ENCODE results near the gene GOLGA6L2. TPM values are rescaled to one million over a fixed set of nuclear protein-coding genes. Genes with fewer than 3 reads are reported as not detected.
A peak's percentile ranks its signal among the peaks of the same experiment; 100 is the strongest.

Gene GOLGA6L2
- total RNA-seq, 2 experiments from 2014 or later: not detected

DNA sequence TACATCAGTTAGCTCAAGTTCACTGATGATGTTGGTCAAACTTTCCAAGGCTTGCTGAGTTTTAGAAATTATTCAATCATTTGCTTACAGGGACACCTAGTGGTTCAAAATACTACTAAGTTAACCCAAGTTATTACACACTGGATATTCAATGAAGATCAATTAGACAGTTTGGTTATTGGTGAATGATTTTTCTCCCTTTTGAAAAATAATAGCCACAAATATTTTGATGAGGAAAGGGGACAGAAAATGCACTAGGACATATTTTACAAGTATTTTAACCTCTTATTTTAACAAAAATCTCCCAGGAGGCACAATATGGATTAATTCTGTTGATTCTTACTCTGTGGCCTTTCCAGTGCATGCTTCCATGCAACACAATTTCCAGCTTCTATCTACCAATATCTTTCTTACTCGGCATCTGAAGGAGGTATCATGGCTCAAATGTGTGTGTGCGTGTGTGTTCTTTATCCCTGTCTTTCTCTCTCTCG, 20.1 kb upstream of the GOLGA6L2 start:
- no peaks in the 10 kb centered on the region for H3K4me1 ChIP-seq (ENCODE audit: insufficient read depth, low read length, poor library complexity, severe bottlenecking)
- no peak for TF ChIP-seq EZH2phosphoT487 (IDR thresholded peaks at IDR 0.05; ENCODE audit: borderline replicate concordance, low read depth, low read length)
- TF ChIP-seq, protein P1, sequence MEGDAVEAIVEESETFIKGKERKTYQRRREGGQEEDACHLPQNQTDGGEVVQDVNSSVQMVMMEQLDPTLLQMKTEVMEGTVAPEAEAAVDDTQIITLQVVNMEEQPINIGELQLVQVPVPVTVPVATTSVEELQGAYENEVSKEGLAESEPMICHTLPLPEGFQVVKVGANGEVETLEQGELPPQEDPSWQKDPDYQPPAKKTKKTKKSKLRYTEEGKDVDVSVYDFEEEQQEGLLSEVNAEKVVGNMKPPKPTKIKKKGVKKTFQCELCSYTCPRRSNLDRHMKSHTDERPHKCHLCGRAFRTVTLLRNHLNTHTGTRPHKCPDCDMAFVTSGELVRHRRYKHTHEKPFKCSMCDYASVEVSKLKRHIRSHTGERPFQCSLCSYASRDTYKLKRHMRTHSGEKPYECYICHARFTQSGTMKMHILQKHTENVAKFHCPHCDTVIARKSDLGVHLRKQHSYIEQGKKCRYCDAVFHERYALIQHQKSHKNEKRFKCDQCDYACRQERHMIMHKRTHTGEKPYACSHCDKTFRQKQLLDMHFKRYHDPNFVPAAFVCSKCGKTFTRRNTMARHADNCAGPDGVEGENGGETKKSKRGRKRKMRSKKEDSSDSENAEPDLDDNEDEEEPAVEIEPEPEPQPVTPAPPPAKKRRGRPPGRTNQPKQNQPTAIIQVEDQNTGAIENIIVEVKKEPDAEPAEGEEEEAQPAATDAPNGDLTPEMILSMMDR (conservative IDR thresholded peaks at IDR 0.05; ENCODE audit: low read length): peak; percentile 71
- no peak overlapping the region for H3K4me3 ChIP-seq (ENCODE audit: low read depth, low read length, poor library complexity, severe bottlenecking)
- H3K79me2 ChIP-seq (ENCODE audit: insufficient read depth, low read depth, low read length): no peaks in the 10 kb centered on the region
- H2AFZ ChIP-seq (ENCODE audit: low read length): no peak overlapping the region
- CTCF ChIA-PET (ENCODE audit: unreplicated experiment): no interaction called here
- BruUV-seq (replicated peaks): no TSS peak
- H3K4me2 ChIP-seq (ENCODE audit: low read length): no peak overlapping the region
- H3K36me3 ChIP-seq (ENCODE audit: insufficient read depth, low read length): no peaks in the 10 kb centered on the region
- intact Hi-C loops (cut with micrococcal nuclease; ENCODE audit: unreplicated experiment): no loop called here
- DNase-seq (ENCODE audit: low spot score): peak; percentile 14
- H4K20me1 ChIP-seq (ENCODE audit: insufficient read depth, low read length): no peaks in the 10 kb centered on the region
- H3K27ac ChIP-seq (ENCODE audit: low read depth, low read length, poor library complexity, severe bottlenecking): no peak overlapping the region
- no peaks in the 10 kb centered on the region for H3K9me2 ChIP-seq (ENCODE audit: insufficient read depth, low read length)
- POLR2A ChIA-PET: no interaction called here
- H3K9me3 ChIP-seq (ENCODE audit: low read length): no peaks in the 10 kb centered on the region

DNA sequence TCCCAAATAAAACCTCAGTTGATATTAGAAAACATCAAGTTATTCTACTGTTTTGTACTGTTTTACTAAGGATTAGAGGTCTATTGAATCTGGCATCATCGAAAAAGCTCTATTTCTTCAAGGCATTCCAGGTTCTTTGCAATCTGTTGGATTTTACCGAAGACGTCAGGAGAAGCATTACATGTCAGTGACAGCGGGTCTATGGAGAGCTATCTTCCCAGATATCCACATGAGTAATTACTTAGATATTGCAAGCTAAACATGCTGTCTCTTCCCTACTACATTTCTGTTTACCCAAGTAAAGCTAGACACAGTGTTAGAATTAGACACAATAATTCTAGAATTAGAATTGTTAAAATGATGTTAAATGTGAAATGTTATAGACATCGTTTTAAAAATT, 10.8 kb upstream of the GOLGA6L2 start:
- TF ChIP-seq, protein P1 (conservative IDR thresholded peaks at IDR 0.05; ENCODE audit: low read length): no peak
- no peak for TF ChIP-seq EZH2phosphoT487 (IDR thresholded peaks at IDR 0.05; ENCODE audit: borderline replicate concordance, low read depth, low read length)
- Histone ChIP-seq H3K4me1 (ENCODE audit: insufficient read depth, low read length, poor library complexity, severe bottlenecking) (no peaks in the 10 kb centered on the region), H2AFZ (ENCODE audit: low read length) (no peak overlapping the region), H3K79me2 (ENCODE audit: insufficient read depth, low read depth, low read length) (no peaks in the 10 kb centered on the region), H3K9me2 (ENCODE audit: insufficient read depth, low read length) (no peaks in the 10 kb centered on the region), H3K9me3 (ENCODE audit: low read length) (no peaks in the 10 kb centered on the region), H3K4me3 (ENCODE audit: low read depth, low read length, poor library complexity, severe bottlenecking) (no peak overlapping the region), H3K4me2 (ENCODE audit: low read length) (no peak overlapping the region), H3K27ac (ENCODE audit: low read depth, low read length, poor library complexity, severe bottlenecking) (no peak overlapping the region), H4K20me1 (ENCODE audit: insufficient read depth, low read length) (no peaks in the 10 kb centered on the region), H3K36me3 (ENCODE audit: insufficient read depth, low read length) (no peaks in the 10 kb centered on the region)
- no peak for DNase-seq (ENCODE audit: low spot score)
- CTCF ChIA-PET (ENCODE audit: unreplicated experiment): no interaction called here
- POLR2A ChIA-PET: interaction anchor here (0.6 kb wide), 1 partner anchor 425 kb away, joined by 3 read pairs; no protein-coding TSS in a partner anchor
- intact Hi-C loops (cut with micrococcal nuclease; ENCODE audit: unreplicated experiment): no loop called here
- BruUV-seq (replicated peaks): no TSS peak

DNA sequence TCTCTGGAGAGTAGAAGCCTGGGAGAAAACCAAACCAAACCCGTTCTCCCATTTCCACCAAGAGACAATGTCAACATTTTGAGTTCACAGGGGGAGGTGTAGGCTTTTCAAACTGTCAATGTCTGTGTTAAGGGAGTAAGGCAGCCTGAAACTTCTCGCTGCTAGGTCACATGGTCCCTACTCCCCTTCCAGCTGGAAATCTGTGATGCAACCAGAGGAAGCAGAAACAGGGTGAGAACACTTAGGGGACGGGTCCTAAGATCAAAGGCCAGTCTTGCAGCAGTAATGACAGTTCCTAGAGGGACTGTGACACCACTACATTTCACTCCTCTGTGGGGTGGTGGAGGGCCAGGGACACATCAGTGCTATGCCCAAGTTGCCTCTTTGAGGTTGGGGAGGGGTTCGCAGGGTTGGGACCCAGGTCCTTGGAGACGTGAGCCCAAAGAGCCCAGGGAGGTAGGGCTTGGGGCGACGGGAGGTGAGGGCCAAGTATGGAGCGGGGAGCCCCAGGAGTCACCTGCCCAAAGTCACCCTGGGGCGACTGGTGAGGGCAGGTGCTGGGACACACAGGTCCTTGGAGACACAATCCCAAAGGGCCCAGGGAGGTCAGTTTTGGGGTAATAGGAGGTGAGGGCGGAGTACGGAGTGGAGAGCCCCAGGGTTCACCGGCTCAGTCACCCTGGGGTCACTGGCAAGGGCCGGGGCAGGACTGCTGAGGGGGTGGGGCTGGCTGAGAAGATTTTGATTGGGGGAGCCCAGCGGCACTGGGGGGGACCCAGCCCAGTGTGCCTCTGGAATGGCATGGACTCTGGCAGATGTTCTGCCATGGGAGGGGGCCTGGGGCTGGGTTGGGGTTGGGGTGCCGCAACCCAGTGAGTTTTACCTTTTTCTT, 582 bp downstream of the GOLGA6L2 start:
- Histone ChIP-seq H3K36me3 (ENCODE audit: insufficient read depth, low read length) (no peaks in the 10 kb centered on the region), H3K9me3 (ENCODE audit: low read length) (no peaks in the 10 kb centered on the region), H3K27ac (ENCODE audit: low read depth, low read length, poor library complexity, severe bottlenecking) (no peak overlapping the region), H2AFZ (ENCODE audit: low read length) (no peak overlapping the region), H3K79me2 (ENCODE audit: insufficient read depth, low read depth, low read length) (no peaks in the 10 kb centered on the region), H4K20me1 (ENCODE audit: insufficient read depth, low read length) (no peaks in the 10 kb centered on the region), H3K4me3 (ENCODE audit: low read depth, low read length, poor library complexity, severe bottlenecking) (no peak overlapping the region), H3K4me1 (ENCODE audit: insufficient read depth, low read length, poor library complexity, severe bottlenecking) (no peaks in the 10 kb centered on the region), H3K4me2 (ENCODE audit: low read length) (no peak overlapping the region), H3K9me2 (ENCODE audit: insufficient read depth, low read length) (no peaks in the 10 kb centered on the region)
- TF ChIP-seq, protein P1 (conservative IDR thresholded peaks at IDR 0.05; ENCODE audit: low read length): no peak
- no peak for TF ChIP-seq EZH2phosphoT487 (IDR thresholded peaks at IDR 0.05; ENCODE audit: borderline replicate concordance, low read depth, low read length)
- ChIA-PET POLR2A (no interaction called here), CTCF (ENCODE audit: unreplicated experiment) (no interaction called here)
- DNase-seq (ENCODE audit: low spot score): no peak
- intact Hi-C loops (cut with micrococcal nuclease; ENCODE audit: unreplicated experiment): no loop called here
- no TSS peak for BruUV-seq (replicated peaks)

Data from OCI-LY7 (cell line).